GM12891 (cell line): ENCODE results near the gene CCDC6.
"Not testable (repeated sequence)": the region's sequence is repeated elsewhere in the genome, so short reads cannot be mapped to it uniquely, and the experiment has no call there.

Source experiments
- DNase-seq: peaks from one replicate; pipeline ENCODE4 v3.0.0; 2011; ENCODE audit warnings: low spot score; ENCODE audit not compliant: insufficient read length
- FAIRE-seq: peaks from 2 replicates; lab custom pipeline; 2011; peaks lifted over from hg19 to GRCh38; lab: Jason Lieb, UNC
- PAX5 ChIP-seq: IDR thresholded peaks from 2 replicates; pipeline ENCODE4 v1.6.1; 2011; ENCODE audit warnings: low read length, moderate library complexity, mild to moderate bottlenecking; ENCODE audit not compliant: insufficient read depth, severe bottlenecking
- POLR2A ChIP-seq: IDR thresholded peaks from 2 replicates; pipeline ENCODE4 v1.6.1; 2011; ENCODE audit warnings: low read depth, low read length, control low read depth
- POLR2AphosphoS5 ChIP-seq: IDR thresholded peaks from 2 replicates; pipeline ENCODE4 v1.6.1; 2011; ENCODE audit warnings: low read depth, low read length, control low read depth
- POU2F2 ChIP-seq: IDR thresholded peaks from 2 replicates; pipeline ENCODE4 v1.6.1; 2011; ENCODE audit warnings: low read depth, mild to moderate bottlenecking, control low read depth, low read length, moderate library complexity
- SPI1 ChIP-seq: IDR thresholded peaks from 2 replicates; pipeline ENCODE4 v1.6.1; 2011; ENCODE audit warnings: low read depth, low read length, control low read depth
- TAF1 ChIP-seq: IDR thresholded peaks from 2 replicates; pipeline ENCODE4 v1.6.1; 2011; ENCODE audit warnings: low read depth, low read length, control low read depth

CCDC6 gene

GRCh38 chr10:59881640-59882039, 24.7 kb downstream of the CCDC6 start:
- no peak for FAIRE-seq
- TF ChIP-seq SPI1 (no peak), PAX5 (no peak), POU2F2 (no peak), POLR2AphosphoS5 (no peak), POLR2A (no peak), TAF1 (no peak)
- DNase-seq, result no peak

GRCh38 chr10:59880971-59881510, 25.3 kb downstream of the CCDC6 start:
- FAIRE-seq (peak; percentile 91), DNase-seq (no peak)
- TF ChIP-seq PAX5, result no peak
- TF ChIP-seq SPI1, result peak; percentile 49

GRCh38 chr10:59880019-59880717, 26.2 kb downstream of the CCDC6 start:
- TF ChIP-seq PAX5 (no peak), POU2F2 (no peak), POLR2A (no peak), POLR2AphosphoS5 (no peak), SPI1 (no peak), TAF1 (no peak)
- FAIRE-seq (peak; percentile 45), DNase-seq (no peak)

GRCh38 chr10:59879363-59879913, 26.9 kb downstream of the CCDC6 start:
- FAIRE-seq, result peak; percentile 84
- no peak for DNase-seq

GRCh38 chr10:59878915-59879314, 27.4 kb downstream of the CCDC6 start:
- TF ChIP-seq POU2F2 (no peak), TAF1 (no peak), SPI1 (no peak), POLR2A (no peak), PAX5 (no peak), POLR2AphosphoS5 (no peak)
- DNase-seq (no peak), FAIRE-seq (peak; percentile 76)

More at GRCh38 chr10:59879363-59879913, 26.9 kb downstream of the CCDC6 start:
- TF ChIP-seq POLR2A (no peak), POU2F2 (no peak), PAX5 (no peak)

GRCh38 chr10:59878289-59878688, 28.1 kb downstream of the CCDC6 start:
- DNase-seq (no peak), FAIRE-seq (no peak)
- TF ChIP-seq POU2F2 (no peak), TAF1 (no peak), PAX5 (no peak), SPI1 (no peak), POLR2AphosphoS5 (no peak), POLR2A (no peak)

GRCh38 chr10:59877191-59877671, 29.1 kb downstream of the CCDC6 start:
- FAIRE-seq (no peak), DNase-seq (no peak)
- TF ChIP-seq POLR2AphosphoS5 (no peak), PAX5 (no peak), SPI1 (no peak), POLR2A (no peak), TAF1 (no peak), POU2F2 (no peak)

- FAIRE-seq (no peak), DNase-seq (no peak)
These were observed 29.7 kb downstream of the CCDC6 start for GRCh38 chr10:59876695-59877094.

GRCh38 chr10:59876208-59876607, 30.1 kb downstream of the CCDC6 start:
- not testable (repeated sequence) for DNase-seq
- FAIRE-seq, result peak; percentile 33

More at GRCh38 chr10:59876695-59877094, 29.7 kb downstream of the CCDC6 start:
- TF ChIP-seq POLR2AphosphoS5 (no peak), POLR2A (no peak), SPI1 (no peak), POU2F2 (no peak), TAF1 (no peak), PAX5 (no peak)

- FAIRE-seq (peak; percentile 82), DNase-seq (no peak)
- peak; percentile 73; the same call in 1 of the 2 replicates for TF ChIP-seq POU2F2
- TF ChIP-seq PAX5, result peak; percentile 38
- no peak for TF ChIP-seq TAF1
- TF ChIP-seq SPI1, result peak; percentile 38; the same call in 1 of the 2 replicates
- TF ChIP-seq POLR2A, result no peak
- TF ChIP-seq POLR2AphosphoS5, result no peak
These were observed 32.5 kb downstream of the CCDC6 start for GRCh38 chr10:59873896-59874295.
